HepG2 (cell line): ENCODE measurements around the gene MAMSTR. TPM values are rescaled to one million over a fixed set of nuclear protein-coding genes. Genes with fewer than 3 reads are reported as not detected.

Experiments
- BCL6 ChIP-seq: IDR thresholded peaks from 2 replicates; pipeline ENCODE4 v1.6.1; 2016; ENCODE audit warnings: missing genetic modification reagents, missing compliant biosample characterization
- CENPT ChIP-seq: sonication (generic); formaldehyde crosslinking; IDR thresholded peaks from 2 replicates; pipeline ENCODE4 v1.8.0; 2022; ENCODE audit warnings: low read depth, mild to moderate bottlenecking, moderate library complexity, missing genetic modification reagents
- ETV5 ChIP-seq: IDR thresholded peaks from 2 replicates; pipeline ENCODE4 v1.6.1; 2018; ENCODE audit warnings: missing biosample characterization, missing genetic modification reagents, inconsistent platforms, borderline replicate concordance
- NCOA1 ChIP-seq: sonication (generic); formaldehyde crosslinking; IDR thresholded peaks from 2 replicates; pipeline ENCODE4 v1.9.0; 2021; ENCODE audit warnings: missing genetic modification reagents
- PLSCR1 ChIP-seq: sonication (generic); formaldehyde crosslinking; IDR thresholded peaks from 2 replicates; pipeline ENCODE4 v1.5.0; 2020; ENCODE audit warnings: missing genetic modification reagents, mild to moderate bottlenecking, borderline replicate concordance
- PPARG ChIP-seq: conservative IDR thresholded peaks from 2 replicates; pipeline ENCODE4 v1.6.1; 2016; ENCODE audit warnings: missing biosample characterization, missing genetic modification reagents
- PRDM10 ChIP-seq: sonication (generic); formaldehyde crosslinking; IDR thresholded peaks from 2 replicates; pipeline ENCODE4 v1.4.0; 2020; ENCODE audit warnings: low read depth, missing genetic modification reagents
- PTBP1 ChIP-seq: fragments of 200-400 bp; formaldehyde crosslinking; IDR thresholded peaks from 2 replicates; pipeline ENCODE4 v1.6.1; 2018; ENCODE audit warnings: low read length, low read depth; ENCODE audit not compliant: poor library complexity, severe bottlenecking
- RBAK ChIP-seq: sonication (generic); formaldehyde crosslinking; IDR thresholded peaks from 2 replicates; pipeline ENCODE4 v1.5.1; 2020; ENCODE audit warnings: mild to moderate bottlenecking, missing genetic modification reagents
- RCOR2 ChIP-seq: IDR thresholded peaks from 2 replicates; pipeline ENCODE4 v1.6.1; 2016; ENCODE audit warnings: missing biosample characterization, missing genetic modification reagents
- RFXANK ChIP-seq: IDR thresholded peaks from 2 replicates; pipeline ENCODE4 v1.6.1; 2016
- RXRB ChIP-seq: IDR thresholded peaks from 2 replicates; pipeline ENCODE4 v1.6.1; 2016; ENCODE audit warnings: borderline replicate concordance, missing genetic modification reagents, missing compliant biosample characterization
- SKI ChIP-seq: fragments of 450-650 bp; IDR thresholded peaks from one replicate; pipeline ENCODE4 v1.6.1; 2018; ENCODE audit warnings: mild to moderate bottlenecking; ENCODE audit not compliant: partially characterized antibody
- ZBTB14 ChIP-seq: sonication (generic); formaldehyde crosslinking; IDR thresholded peaks from 2 replicates; pipeline ENCODE4 v1.4.0; 2020; ENCODE audit warnings: missing genetic modification reagents
- ZBTB2 ChIP-seq: sonication (generic); formaldehyde crosslinking; IDR thresholded peaks from 2 replicates; pipeline ENCODE4 v1.8.0; 2022; ENCODE audit warnings: low read depth, missing genetic modification reagents
- ZBTB37 ChIP-seq: sonication (generic); formaldehyde crosslinking; IDR thresholded peaks from 2 replicates; pipeline ENCODE4 v1.4.0; 2020; ENCODE audit warnings: mild to moderate bottlenecking, missing genetic modification reagents
- ZNF326 ChIP-seq: sonication (generic); formaldehyde crosslinking; IDR thresholded peaks from 2 replicates; pipeline ENCODE4 v1.4.0; 2020; ENCODE audit warnings: missing genetic modification reagents, borderline replicate concordance
- ZNF383 ChIP-seq: sonication (generic); formaldehyde crosslinking; IDR thresholded peaks from 2 replicates; pipeline ENCODE4 v1.4.0; 2020; ENCODE audit warnings: missing genetic modification reagents, mild to moderate bottlenecking, borderline replicate concordance
- ZNF605 ChIP-seq: sonication (generic); formaldehyde crosslinking; IDR thresholded peaks from 2 replicates; pipeline ENCODE4 v1.8.0; 2022; ENCODE audit warnings: mild to moderate bottlenecking, missing genetic modification reagents
- polyA plus RNA-seq, 8 experiments: library from polyadenylated mRNA; depleted of rRNA in 3 of 8; stranded (reverse) in 7 of 8; unstranded in 1 of 8; fragments of >200 nt; fragmentation: Illumina TruSeq in 4 of 8; extraction: Trizol in 4 of 8; gene quantifications; 2 replicates each; pipeline versions ENCODE4 v1.2.1 to v1.2.3, GENCODE V29; 2011 to 2016; ENCODE audit warnings: low read depth in 4 of 8, missing spikeins in 1 of 8, mixed read lengths in 1 of 8; ENCODE audit not compliant: insufficient read depth in 1 of 8
- total RNA-seq, 5 experiments: library from RNA; depleted of rRNA; stranded (reverse); fragments of >200 nt; fragmentation: Illumina TruSeq; extraction: Trizol; gene quantifications; 2 replicates each; pipeline ENCODE4 v1.2.3, GENCODE V29; 2016; ENCODE audit warnings: low read depth in 1 of 5

Gene MAMSTR
- total and polyA plus RNA-seq, 2 of the 13 experiments (the other 11 are each of a cell fraction or from before 2014, with no cell fraction given) = 2.2 to 2.4 TPM

- TF ChIP-seq RCOR2 (CRISPR knock-in tag) (no peak), CENPT (CRISPR knock-in tag) (no peak), ZBTB14 (CRISPR knock-in tag) (no peak), RFXANK (CRISPR knock-in tag) (no peak), ZNF383 (CRISPR knock-in tag) (no peak), PTBP1 (no peak), ZNF605 (no peak), PPARG (CRISPR knock-in tag) (no peak), ETV5 (CRISPR knock-in tag) (no peak), PRDM10 (CRISPR knock-in tag) (peak; percentile 32; the same call in 1 of the 2 replicates), BCL6 (CRISPR knock-in tag) (no peak), PLSCR1 (CRISPR knock-in tag) (no peak), RBAK (CRISPR knock-in tag) (no peak), ZNF326 (no peak), ZBTB37 (CRISPR knock-in tag) (no peak), SKI (no peak), RXRB (CRISPR knock-in tag) (peak; percentile 25; the same call in 1 of the 2 replicates), NCOA1 (CRISPR knock-in tag) (no peak), ZBTB2 (CRISPR knock-in tag) (no peak)
Observed at GRCh38 chr19:48674921-48675824, 44.4 kb downstream of the MAMSTR start (continued).
